ENCODE measurements around the gene CNTNAP2.

CNTNAP2 gene

GRCh38 chr7:146787266-146787665, 670.7 kb downstream of the CNTNAP2 start:
- DNase-seq, result no peak
- Histone ChIP-seq H3K27me3 (replicated peaks; ENCODE audit: control insufficient read depth, insufficient read depth, low read length, poor library complexity, severe bottlenecking) (no peaks in the 10 kb centered on the region), H3K36me3 (ENCODE audit: control insufficient read depth, insufficient read depth, low read length) (no peaks in the 10 kb centered on the region)

GRCh38 chr7:146788008-146788407, 671.4 kb downstream of the CNTNAP2 start:
- H3K36me3 ChIP-seq (ENCODE audit: control insufficient read depth, insufficient read depth, low read length), result no peaks in the 10 kb centered on the region
- no peaks in the 10 kb centered on the region for H3K9me3 ChIP-seq (ENCODE audit: control insufficient read depth, low read length)
- DNase-seq, result no peak
- no peak overlapping the region for H3K4me3 ChIP-seq (ENCODE audit: insufficient read depth, low read depth, low read length, poor library complexity, severe bottlenecking)
- H3K27me3 ChIP-seq (replicated peaks; ENCODE audit: control insufficient read depth, insufficient read depth, low read length, poor library complexity, severe bottlenecking), result no peaks in the 10 kb centered on the region
- no peaks in the 10 kb centered on the region for H3K4me1 ChIP-seq (ENCODE audit: control insufficient read depth, insufficient read depth, low read length, poor library complexity, severe bottlenecking)
- H3K27ac ChIP-seq (ENCODE audit: insufficient read depth, low read length, poor library complexity, severe bottlenecking), result no peak overlapping the region

More at GRCh38 chr7:146787266-146787665, 670.7 kb downstream of the CNTNAP2 start:
- Histone ChIP-seq H3K4me3 (ENCODE audit: insufficient read depth, low read depth, low read length, poor library complexity, severe bottlenecking) (no peak overlapping the region), H3K4me1 (ENCODE audit: control insufficient read depth, insufficient read depth, low read length, poor library complexity, severe bottlenecking) (no peaks in the 10 kb centered on the region), H3K27ac (ENCODE audit: insufficient read depth, low read length, poor library complexity, severe bottlenecking) (no peak overlapping the region), H3K9me3 (ENCODE audit: control insufficient read depth, low read length) (no peaks in the 10 kb centered on the region)

GRCh38 chr7:146791344-146792285, 675.0 kb downstream of the CNTNAP2 start:
- no peak overlapping the region for H3K27ac ChIP-seq (ENCODE audit: insufficient read depth, low read length, poor library complexity, severe bottlenecking)
- H3K4me3 ChIP-seq (ENCODE audit: insufficient read depth, low read depth, low read length, poor library complexity, severe bottlenecking), result no peak overlapping the region
- H3K27me3 ChIP-seq (replicated peaks; ENCODE audit: control insufficient read depth, insufficient read depth, low read length, poor library complexity, severe bottlenecking), result no peaks in the 10 kb centered on the region
- no peaks in the 10 kb centered on the region for H3K9me3 ChIP-seq (ENCODE audit: control insufficient read depth, low read length)
- no peaks in the 10 kb centered on the region for H3K4me1 ChIP-seq (ENCODE audit: control insufficient read depth, insufficient read depth, low read length, poor library complexity, severe bottlenecking)
- H3K36me3 ChIP-seq (ENCODE audit: control insufficient read depth, insufficient read depth, low read length), result no peaks in the 10 kb centered on the region
- DNase-seq, result no peak

DNA sequence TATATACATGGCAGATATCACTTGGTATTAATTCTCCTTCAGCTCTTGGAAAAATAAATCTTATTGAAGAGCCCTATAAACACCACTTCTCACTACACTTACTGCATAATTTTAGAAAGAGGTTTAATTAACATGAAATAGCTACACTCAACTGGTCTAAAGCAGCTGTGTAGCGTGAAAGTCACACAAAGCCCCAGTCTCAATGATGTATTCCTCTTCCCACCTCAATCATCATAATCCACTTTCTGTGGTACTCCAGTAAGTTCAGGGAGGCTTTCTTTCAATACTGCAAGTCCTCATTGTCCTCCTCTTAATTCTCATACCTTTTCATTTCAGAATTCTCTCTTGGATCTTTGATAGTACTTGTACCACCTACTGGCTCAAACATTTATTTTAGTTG, 688.0 kb downstream of the CNTNAP2 start:
- Histone ChIP-seq H3K4me1 (ENCODE audit: control insufficient read depth, insufficient read depth, low read length, poor library complexity, severe bottlenecking) (no peaks in the 10 kb centered on the region), H3K9me3 (ENCODE audit: control insufficient read depth, low read length) (no peaks in the 10 kb centered on the region), H3K27me3 (replicated peaks; ENCODE audit: control insufficient read depth, insufficient read depth, low read length, poor library complexity, severe bottlenecking) (no peaks in the 10 kb centered on the region), H3K4me3 (ENCODE audit: insufficient read depth, low read depth, low read length, poor library complexity, severe bottlenecking) (no peak overlapping the region), H3K36me3 (ENCODE audit: control insufficient read depth, insufficient read depth, low read length) (no peaks in the 10 kb centered on the region), H3K27ac (ENCODE audit: insufficient read depth, low read length, poor library complexity, severe bottlenecking) (no peak overlapping the region)
- no peak for DNase-seq

DNA sequence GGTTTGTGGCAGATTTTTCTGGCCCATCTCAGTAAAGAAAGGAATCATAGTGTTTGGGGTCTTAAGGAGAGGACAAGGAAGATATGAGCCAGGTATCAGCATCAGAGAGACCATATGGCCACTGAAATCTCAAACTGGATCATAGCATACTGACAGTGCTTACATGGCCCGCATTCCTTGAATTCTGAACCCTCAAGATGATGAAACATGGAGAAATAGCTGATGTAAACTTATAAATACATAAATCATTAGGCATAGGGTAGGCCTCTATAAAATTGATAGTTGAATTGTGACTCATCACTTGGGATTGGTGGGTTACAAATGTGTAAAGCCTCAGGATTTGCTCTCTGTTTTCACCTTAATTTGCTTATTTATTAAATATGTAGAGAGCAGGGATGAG, 688.5 kb downstream of the CNTNAP2 start:
- Histone ChIP-seq H3K4me1 (ENCODE audit: control insufficient read depth, insufficient read depth, low read length, poor library complexity, severe bottlenecking) (no peaks in the 10 kb centered on the region), H3K27me3 (replicated peaks; ENCODE audit: control insufficient read depth, insufficient read depth, low read length, poor library complexity, severe bottlenecking) (no peaks in the 10 kb centered on the region), H3K4me3 (ENCODE audit: insufficient read depth, low read depth, low read length, poor library complexity, severe bottlenecking) (no peak overlapping the region), H3K36me3 (ENCODE audit: control insufficient read depth, insufficient read depth, low read length) (no peaks in the 10 kb centered on the region), H3K9me3 (ENCODE audit: control insufficient read depth, low read length) (no peaks in the 10 kb centered on the region), H3K27ac (ENCODE audit: insufficient read depth, low read length, poor library complexity, severe bottlenecking) (no peak overlapping the region)
- DNase-seq, result no peak

DNA sequence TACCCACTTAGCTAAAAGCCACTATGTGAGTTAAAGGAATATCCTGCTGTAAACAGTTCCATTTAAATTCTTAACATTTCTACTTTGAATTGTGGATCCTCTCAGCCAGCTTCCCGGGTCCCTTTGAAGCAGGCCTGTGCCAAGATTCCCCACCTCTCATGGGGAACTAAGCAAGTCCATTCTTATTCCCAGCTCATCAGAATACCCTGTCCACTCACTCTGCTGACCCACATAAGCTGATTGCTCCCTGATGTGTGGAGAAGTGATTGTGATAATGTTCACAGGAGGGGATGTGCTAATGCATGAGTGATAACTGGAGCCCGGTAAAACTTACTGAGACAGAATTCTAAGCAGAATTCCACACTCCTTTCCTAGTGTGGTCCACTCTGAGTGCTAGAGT, 709.7 kb downstream of the CNTNAP2 start:
- Histone ChIP-seq H3K4me1 (ENCODE audit: control insufficient read depth, insufficient read depth, low read length, poor library complexity, severe bottlenecking) (no peaks in the 10 kb centered on the region), H3K27me3 (replicated peaks; ENCODE audit: control insufficient read depth, insufficient read depth, low read length, poor library complexity, severe bottlenecking) (no peaks in the 10 kb centered on the region), H3K9me3 (ENCODE audit: control insufficient read depth, low read length) (no peaks in the 10 kb centered on the region), H3K27ac (ENCODE audit: insufficient read depth, low read length, poor library complexity, severe bottlenecking) (no peak overlapping the region), H3K36me3 (ENCODE audit: control insufficient read depth, insufficient read depth, low read length) (no peaks in the 10 kb centered on the region), H3K4me3 (ENCODE audit: insufficient read depth, low read depth, low read length, poor library complexity, severe bottlenecking) (no peak overlapping the region)
- DNase-seq, result no peak

- Histone ChIP-seq H3K27me3 (replicated peaks; ENCODE audit: control insufficient read depth, insufficient read depth, low read length, poor library complexity, severe bottlenecking) (no peaks in the 10 kb centered on the region), H3K9me3 (ENCODE audit: control insufficient read depth, low read length) (no peaks in the 10 kb centered on the region), H3K4me1 (ENCODE audit: control insufficient read depth, insufficient read depth, low read length, poor library complexity, severe bottlenecking) (no peaks in the 10 kb centered on the region), H3K27ac (ENCODE audit: insufficient read depth, low read length, poor library complexity, severe bottlenecking) (no peak overlapping the region), H3K4me3 (ENCODE audit: insufficient read depth, low read depth, low read length, poor library complexity, severe bottlenecking) (no peak overlapping the region), H3K36me3 (ENCODE audit: control insufficient read depth, insufficient read depth, low read length) (no peaks in the 10 kb centered on the region)
- DNase-seq, result no peak
These were observed 714.1 kb downstream of the CNTNAP2 start for GRCh38 chr7:146830686-146831085.

GRCh38 chr7:146831875-146832274, 715.3 kb downstream of the CNTNAP2 start:
- H3K9me3 ChIP-seq (ENCODE audit: control insufficient read depth, low read length), result no peaks in the 10 kb centered on the region
- DNase-seq, result no peak
- no peak overlapping the region for H3K27ac ChIP-seq (ENCODE audit: insufficient read depth, low read length, poor library complexity, severe bottlenecking)
- H3K36me3 ChIP-seq (ENCODE audit: control insufficient read depth, insufficient read depth, low read length), result no peaks in the 10 kb centered on the region
- no peaks in the 10 kb centered on the region for H3K4me1 ChIP-seq (ENCODE audit: control insufficient read depth, insufficient read depth, low read length, poor library complexity, severe bottlenecking)
- no peaks in the 10 kb centered on the region for H3K27me3 ChIP-seq (replicated peaks; ENCODE audit: control insufficient read depth, insufficient read depth, low read length, poor library complexity, severe bottlenecking)
- H3K4me3 ChIP-seq (ENCODE audit: insufficient read depth, low read depth, low read length, poor library complexity, severe bottlenecking), result no peak overlapping the region

- Histone ChIP-seq H3K36me3 (ENCODE audit: control insufficient read depth, insufficient read depth, low read length) (no peaks in the 10 kb centered on the region), H3K27me3 (replicated peaks; ENCODE audit: control insufficient read depth, insufficient read depth, low read length, poor library complexity, severe bottlenecking) (no peaks in the 10 kb centered on the region), H3K4me3 (ENCODE audit: insufficient read depth, low read depth, low read length, poor library complexity, severe bottlenecking) (no peak overlapping the region), H3K9me3 (ENCODE audit: control insufficient read depth, low read length) (no peaks in the 10 kb centered on the region), H3K4me1 (ENCODE audit: control insufficient read depth, insufficient read depth, low read length, poor library complexity, severe bottlenecking) (no peaks in the 10 kb centered on the region), H3K27ac (ENCODE audit: insufficient read depth, low read length, poor library complexity, severe bottlenecking) (no peak overlapping the region)
- no peak for DNase-seq
These were observed 727.8 kb downstream of the CNTNAP2 start for GRCh38 chr7:146844405-146844804.

- Histone ChIP-seq H3K27me3 (replicated peaks; ENCODE audit: control insufficient read depth, insufficient read depth, low read length, poor library complexity, severe bottlenecking) (no peaks in the 10 kb centered on the region), H3K4me3 (ENCODE audit: insufficient read depth, low read depth, low read length, poor library complexity, severe bottlenecking) (no peak overlapping the region), H3K9me3 (ENCODE audit: control insufficient read depth, low read length) (no peaks in the 10 kb centered on the region), H3K27ac (ENCODE audit: insufficient read depth, low read length, poor library complexity, severe bottlenecking) (no peak overlapping the region), H3K36me3 (ENCODE audit: control insufficient read depth, insufficient read depth, low read length) (no peaks in the 10 kb centered on the region), H3K4me1 (ENCODE audit: control insufficient read depth, insufficient read depth, low read length, poor library complexity, severe bottlenecking) (no peaks in the 10 kb centered on the region)
- no peak for DNase-seq
These were observed 742.1 kb downstream of the CNTNAP2 start for GRCh38 chr7:146858690-146859089.
